Measurements from ENCODE around the gene HELZ2. TPM values are rescaled to one million over a fixed set of nuclear protein-coding genes. Genes with fewer than 3 reads are reported as not detected.

HELZ2 gene
- total and polyA plus RNA-seq, 10 of the 15 experiments (the other 5 are each of a cell fraction or from before 2014, with no cell fraction given): 0.05 to 33.3 (median 6.2) TPM

DNA sequence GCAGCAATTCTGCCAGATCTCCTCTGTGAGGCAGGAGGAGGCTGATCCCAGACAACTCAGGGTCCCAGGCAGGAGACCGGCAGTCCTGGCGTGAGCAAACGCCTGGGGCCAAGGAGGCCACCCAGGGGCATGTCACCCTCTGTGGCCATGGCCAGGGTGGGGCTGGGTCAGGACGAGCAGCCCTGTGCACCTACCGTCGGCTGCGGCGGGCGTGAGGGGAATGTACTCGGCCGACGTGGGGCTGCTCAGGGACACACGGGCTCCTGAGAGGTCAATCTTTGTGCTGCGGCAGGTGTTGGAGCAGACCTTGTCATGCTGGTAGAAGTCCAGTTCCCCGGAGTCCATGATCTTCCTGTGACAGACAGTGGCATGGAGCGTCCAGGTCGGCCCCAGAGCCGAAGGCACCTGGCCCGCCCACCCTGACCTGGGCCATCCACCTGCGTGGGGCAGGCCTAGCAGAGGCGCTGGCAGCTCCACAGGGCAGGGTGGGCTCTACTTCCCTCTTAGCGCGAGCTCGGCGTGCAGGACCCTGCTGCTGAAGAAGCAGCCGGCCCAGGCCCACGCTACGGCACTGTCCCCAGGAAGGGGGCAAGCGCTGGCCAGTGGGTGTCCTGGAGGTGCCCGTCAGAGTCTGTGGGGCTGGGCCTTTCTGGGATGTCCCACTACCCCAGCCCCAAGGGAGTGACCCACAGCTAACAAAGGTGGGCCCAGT, 21.5 kb upstream of the HELZ2 start:
- Histone ChIP-seq H3K9me3 (replicated peaks; ENCODE audit: control insufficient read depth, insufficient read depth, low read length) (no peaks in the 10 kb centered on the region), H4K20me1 (ENCODE audit: control insufficient read depth, insufficient read depth) (no peaks in the 10 kb centered on the region), H3K27me3 (replicated peaks in 1 of 2; ENCODE audit: control insufficient read depth in 2 of 2, insufficient read depth in 2 of 2, low read length in 1 of 2) (no peaks in the 10 kb centered on the region), H3K4me2 (ENCODE audit: control insufficient read depth, insufficient read depth) (no peak overlapping the region), H3K9ac (ENCODE audit: control insufficient read depth, insufficient read depth, low read length) (no peak overlapping the region), H3K36me3 (ENCODE audit: control insufficient read depth in 2 of 2, insufficient read depth in 2 of 2, low read length in 1 of 2) (peaks cover 3 to 7% of the 10 kb centered on the region in 2 experiments; a peak in 3 of 4 replicates), H3K79me2 (ENCODE audit: control insufficient read depth, insufficient read depth, low read length) (no peaks in the 10 kb centered on the region), H3K4me1 (ENCODE audit: control insufficient read depth, insufficient read depth, low read length) (no peaks in the 10 kb centered on the region), H3K27ac (ENCODE audit: control insufficient read depth, insufficient read depth) (no peak overlapping the region), H2AFZ (ENCODE audit: control insufficient read depth, low read depth, low read length) (no peak overlapping the region), H3K4me3 (no peak overlapping the region)
- RAD21 ChIA-PET (ENCODE audit: unreplicated experiment): no interaction called here
- FAIRE-seq (no peak), DNase-seq (ENCODE audit: low read depth, low spot score) (no peak), ATAC-seq (no peak)
- SMC1A ChIA-PET (ENCODE audit: uncharacterized antibody, unreplicated experiment): no interaction called here
- CTCF ChIA-PET: no interaction called here
- TF ChIP-seq RBBP5 (conservative IDR thresholded peaks at IDR 0.05): no peak
- no peak for TF ChIP-seq EGR1 (IDR thresholded peaks at IDR 0.05; ENCODE audit: borderline replicate concordance in 1 of 2, low read depth in 2 of 2, low read length in 2 of 2)
- TF ChIP-seq MXI1 (IDR thresholded peaks at IDR 0.05; ENCODE audit: low read depth, low read length): no peak
- TF ChIP-seq, protein P1, sequence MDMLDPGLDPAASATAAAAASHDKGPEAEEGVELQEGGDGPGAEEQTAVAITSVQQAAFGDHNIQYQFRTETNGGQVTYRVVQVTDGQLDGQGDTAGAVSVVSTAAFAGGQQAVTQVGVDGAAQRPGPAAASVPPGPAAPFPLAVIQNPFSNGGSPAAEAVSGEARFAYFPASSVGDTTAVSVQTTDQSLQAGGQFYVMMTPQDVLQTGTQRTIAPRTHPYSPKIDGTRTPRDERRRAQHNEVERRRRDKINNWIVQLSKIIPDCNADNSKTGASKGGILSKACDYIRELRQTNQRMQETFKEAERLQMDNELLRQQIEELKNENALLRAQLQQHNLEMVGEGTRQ (IDR thresholded peaks at IDR 0.05; ENCODE audit: borderline replicate concordance, low read depth, low read length): no peak
- TF ChIP-seq CHD1 (IDR thresholded peaks at IDR 0.05; ENCODE audit: low read depth, low read length): no peak
- no peak for TF ChIP-seq SMAD1 (IDR thresholded peaks at IDR 0.05; ENCODE audit: low read depth, partially characterized antibody)
- TF ChIP-seq RAD51 (IDR thresholded peaks at IDR 0.05): no peak
- no peak for TF ChIP-seq MEF2B (IDR thresholded peaks at IDR 0.05; ENCODE audit: partially characterized antibody, poor library complexity, severe bottlenecking)
- TF ChIP-seq TCF3 (IDR thresholded peaks at IDR 0.05; ENCODE audit: borderline replicate concordance, insufficient read depth, low read depth, low read length): no peak
- no peak for TF ChIP-seq KLF5 (IDR thresholded peaks at IDR 0.05; ENCODE audit: partially characterized antibody)
- TF ChIP-seq YY1 (IDR thresholded peaks at IDR 0.05; ENCODE audit: low read depth, low read length): no peak
- 93% methylated on average over 30 of the region's 30 CpGs for WGBS (ENCODE audit: insufficient coverage, insufficient replicate concordance, low lambda C conversion rate, missing lambda C conversion rate)
- POLR2A ChIA-PET: no interaction called here
- no TSS peak for BruUV-seq (replicated peaks)
- in situ Hi-C loops (cut with MboI): no loop called here
- intact Hi-C loops (cut with micrococcal nuclease; ENCODE audit: unreplicated experiment): no loop called here

All from GM12878 (cell line).